Measurements from ENCODE around the gene SGK1. TPM values are rescaled to one million over a fixed set of nuclear protein-coding genes. Genes with fewer than 3 reads are reported as not detected.

Gene SGK1
- total RNA-seq, 1 donor from 2014 or later: 153 TPM

DNA sequence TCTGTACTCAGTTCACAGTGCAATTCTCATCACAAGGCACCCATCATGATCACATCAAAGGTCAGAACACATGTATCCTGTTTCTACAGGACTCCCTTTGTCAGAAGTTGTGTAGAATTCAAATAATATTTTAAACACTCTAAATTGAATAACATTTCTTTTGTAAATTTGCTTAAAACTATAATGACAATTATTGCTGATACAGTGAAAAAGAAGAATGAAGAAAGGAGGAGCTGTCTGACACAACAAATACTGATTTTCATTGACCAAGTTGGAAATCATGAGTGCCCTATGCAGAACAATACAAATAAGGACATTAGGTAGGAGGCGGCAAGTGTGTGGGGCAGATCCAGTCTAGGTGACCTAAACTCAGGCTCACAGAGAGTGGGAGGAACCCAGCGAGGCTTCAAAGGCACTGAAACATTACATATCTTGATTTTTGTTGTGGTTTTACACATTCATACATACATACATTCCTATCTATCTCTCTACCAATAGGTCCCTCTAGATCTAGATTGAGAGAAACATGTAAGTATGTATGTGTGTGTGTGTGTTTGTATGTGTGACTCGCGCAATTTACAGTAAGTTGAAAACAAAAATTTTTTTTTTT lies 186.3 kb downstream of the SGK1 start:
- DNase-seq (ENCODE audit: low read depth in 2 of 2): no peak

DNA sequence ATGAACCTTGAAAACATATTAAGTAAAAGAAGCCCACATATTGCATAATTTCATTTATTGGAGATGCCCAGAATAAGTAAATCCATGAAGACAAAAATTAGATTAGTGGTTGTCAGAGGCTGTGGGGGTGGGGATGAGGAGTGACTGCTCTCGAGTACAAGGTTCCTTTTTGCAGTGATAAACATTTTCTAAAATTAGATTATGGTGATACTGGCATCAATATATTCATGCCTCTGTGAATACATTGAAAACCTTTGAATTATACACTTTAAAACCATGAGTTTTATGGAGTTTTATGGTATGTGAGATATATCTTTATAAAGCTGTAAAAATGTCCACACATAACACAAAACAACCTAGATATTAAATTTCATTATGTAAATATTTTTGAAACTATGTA lies 189.8 kb downstream of the SGK1 start:
- DNase-seq (ENCODE audit: low read depth in 2 of 2): no peak

DNA sequence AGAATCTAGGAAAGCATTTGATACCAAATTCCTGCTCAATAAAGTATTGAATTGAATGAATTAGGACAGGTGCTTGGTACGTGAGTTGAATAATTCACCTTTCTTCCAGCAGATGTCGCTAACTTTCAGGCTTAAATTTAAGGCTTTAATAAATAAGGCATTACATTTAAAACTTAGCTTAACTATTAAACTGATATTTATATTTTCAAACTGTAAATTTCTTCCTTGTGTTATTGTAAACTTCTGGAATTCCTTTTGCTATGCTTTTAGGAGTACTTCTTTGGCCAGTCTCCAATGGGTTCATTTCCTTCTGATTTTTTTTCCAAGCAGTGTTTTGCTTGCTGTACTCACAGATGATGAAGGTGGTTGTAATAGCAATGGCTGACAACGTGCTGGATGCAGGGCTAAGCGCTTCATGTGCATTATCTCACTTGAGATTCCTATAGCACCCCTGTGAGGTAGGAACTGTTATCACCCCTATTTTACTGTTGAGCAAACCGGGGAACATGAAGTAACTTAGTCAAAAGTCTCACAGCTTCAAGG lies 194.2 kb downstream of the SGK1 start:
- peak; percentile 58 to 77 for DNase-seq (ENCODE audit: low read depth in 2 of 2)

DNA sequence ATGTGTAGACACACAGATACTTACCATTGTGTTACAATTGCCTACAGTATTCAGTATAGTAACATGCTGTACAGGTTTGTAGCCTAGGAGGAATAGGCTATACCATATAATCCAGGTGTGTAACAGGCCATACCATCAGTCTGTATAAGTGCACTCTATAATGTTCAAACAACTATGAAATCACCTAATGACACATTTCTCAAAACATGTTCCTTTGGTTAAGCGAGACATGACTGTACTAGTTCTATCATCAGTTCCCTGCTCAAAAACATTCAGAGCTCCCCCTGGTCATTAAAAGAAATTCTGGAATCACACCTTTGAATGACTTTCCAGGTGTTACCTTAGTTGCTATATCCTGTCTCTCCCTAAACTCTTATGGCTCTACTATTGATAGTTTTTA lies 195.1 kb downstream of the SGK1 start:
- no peak for DNase-seq (ENCODE audit: low read depth in 2 of 2)

DNA sequence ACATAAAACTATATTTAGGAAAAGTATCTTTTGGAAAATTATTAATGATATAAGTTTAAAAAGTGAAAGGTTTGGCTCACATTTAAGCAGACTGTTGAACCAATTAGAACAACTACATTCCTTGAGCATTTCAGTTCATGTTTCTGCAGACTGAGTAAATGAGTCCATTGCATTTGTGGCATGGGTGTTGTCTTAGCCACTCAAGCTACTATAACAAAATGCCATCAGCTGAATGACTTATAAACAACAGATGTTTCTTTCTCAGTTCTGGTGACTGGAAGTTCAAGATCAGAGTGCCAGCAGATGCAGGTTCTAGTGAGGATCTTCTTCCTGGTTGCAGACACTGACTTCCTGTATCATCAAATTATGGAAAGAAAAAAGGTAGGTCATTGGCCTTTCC lies 198.4 kb downstream of the SGK1 start:
- DNase-seq (ENCODE audit: low read depth in 2 of 2): no peak

All from dermis microvascular lymphatic vessel endothelial cell (primary cell).